Loucy (cell line): Measurements from ENCODE around the gene RFC4.

Experiments
- H2AFZ ChIP-seq: fragments of 200-600 bp; sonication (generic); 2 replicates; pipeline ENCODE4 v1.6.0; 2016; ENCODE audit warnings: antibody characterized with exemption, mild to moderate bottlenecking, low read length, moderate library complexity
- H3F3A ChIP-seq: fragments of 200-600 bp; 2 replicates; pipeline ENCODE4 v1.6.0; 2016; ENCODE audit warnings: antibody characterized with exemption, low read depth, mild to moderate bottlenecking
- H3K27me3 ChIP-seq: fragments of 200-600 bp; sonication (generic); 2 replicates; pipeline ENCODE4 v1.6.1; 2014; ENCODE audit warnings: low read length, mild to moderate bottlenecking; ENCODE audit not compliant: insufficient read depth, poor library complexity, severe bottlenecking
- H3K36me3 ChIP-seq: fragments of 200-600 bp; sonication (generic); 2 replicates; pipeline ENCODE4 v1.6.1; 2016; ENCODE audit warnings: low read length; ENCODE audit not compliant: insufficient read depth
- H3K4me1 ChIP-seq: fragments of 200-600 bp; sonication (generic); 2 replicates; pipeline ENCODE4 v1.5.1; 2014; ENCODE audit warnings: low read length, mild to moderate bottlenecking; ENCODE audit not compliant: insufficient read depth, poor library complexity, severe bottlenecking
- H3K4me2 ChIP-seq: fragments of 200-600 bp; sonication (generic); 2 replicates; pipeline ENCODE4 v1.6.0; 2014; ENCODE audit warnings: antibody characterized with exemption, low read length, low read depth, mild to moderate bottlenecking; ENCODE audit not compliant: poor library complexity, severe bottlenecking
- H3K4me3 ChIP-seq: fragments of 200-600 bp; sonication (generic); 2 replicates; pipeline ENCODE4 v1.5.1; 2014; ENCODE audit warnings: low read length, mild to moderate bottlenecking, mixed read lengths; ENCODE audit not compliant: poor library complexity, severe bottlenecking
- H3K79me2 ChIP-seq: fragments of 200-600 bp; sonication (generic); 2 replicates; pipeline ENCODE4 v1.6.1; 2014; ENCODE audit warnings: low read length; ENCODE audit not compliant: insufficient read depth
- H3K9ac ChIP-seq: fragments of 200-600 bp; sonication (generic); 2 replicates; pipeline ENCODE4 v1.6.0; 2014; ENCODE audit warnings: mild to moderate bottlenecking, low read depth, low read length, moderate library complexity; ENCODE audit not compliant: poor library complexity, severe bottlenecking
- H3K9me2 ChIP-seq: fragments of 200-600 bp; sonication (generic); replicated peaks from 2 replicates; pipeline ENCODE4 v1.6.1; 2016; ENCODE audit warnings: low read depth, low read length, mixed read lengths
- H3K9me3 ChIP-seq: fragments of 200-600 bp; sonication (generic); 2 replicates; pipeline ENCODE4 v1.6.1; 2014; ENCODE audit warnings: mild to moderate bottlenecking, antibody characterized with exemption, low read length, low read depth; ENCODE audit not compliant: insufficient read depth
- H4K20me1 ChIP-seq: fragments of 200-600 bp; sonication (generic); 2 replicates; pipeline ENCODE4 v1.6.0; 2014; ENCODE audit warnings: antibody characterized with exemption, low read length, mild to moderate bottlenecking; ENCODE audit not compliant: insufficient read depth, poor library complexity, severe bottlenecking
- CTCF ChIP-seq: fragments of 200-600 bp; sonication (generic); conservative IDR thresholded peaks from 2 replicates; pipeline ENCODE4 v1.5.1; 2014; ENCODE audit warnings: mild to moderate bottlenecking, antibody characterized with exemption, low read length
- EZH2phosphoT487 ChIP-seq: fragments of 200-600 bp; IDR thresholded peaks from 2 replicates; pipeline ENCODE4 v1.6.1; 2018; ENCODE audit warnings: antibody characterized with exemption, mild to moderate bottlenecking, moderate library complexity, borderline replicate concordance

The RFC4 gene

GRCh38 chr3:186743666-186744065, 62.6 kb downstream of the RFC4 start:
- no peak overlapping the region for H3K4me2 ChIP-seq
- no peak for TF ChIP-seq EZH2phosphoT487
- TF ChIP-seq CTCF, result no peak
- no peaks in the 10 kb centered on the region for H4K20me1 ChIP-seq
- no peak overlapping the region for H3K4me3 ChIP-seq
- no peaks in the 10 kb centered on the region for H3K4me1 ChIP-seq
- no peaks in the 10 kb centered on the region for H3K79me2 ChIP-seq
- no peaks in the 10 kb centered on the region for H3K27me3 ChIP-seq
- H2AFZ ChIP-seq, result no peak overlapping the region
- no peak overlapping the region for H3K9ac ChIP-seq
- no peaks in the 10 kb centered on the region for H3K9me3 ChIP-seq
- H3K9me2 ChIP-seq, result no peaks in the 10 kb centered on the region
- no peaks in the 10 kb centered on the region for H3F3A ChIP-seq
- H3K36me3 ChIP-seq, result no peaks in the 10 kb centered on the region

GRCh38 chr3:186742618-186743380, 63.5 kb downstream of the RFC4 start:
- Histone ChIP-seq H4K20me1 (no peaks in the 10 kb centered on the region), H3K4me3 (no peak overlapping the region), H2AFZ (no peak overlapping the region), H3K27me3 (no peaks in the 10 kb centered on the region), H3K9me2 (no peaks in the 10 kb centered on the region), H3K4me2 (no peak overlapping the region), H3K9ac (no peak overlapping the region), H3K79me2 (no peaks in the 10 kb centered on the region), H3K4me1 (no peaks in the 10 kb centered on the region), H3F3A (no peaks in the 10 kb centered on the region), H3K36me3 (no peaks in the 10 kb centered on the region), H3K9me3 (no peaks in the 10 kb centered on the region)
- TF ChIP-seq CTCF (no peak), EZH2phosphoT487 (no peak)
